Vagina (tissue), 2 donors: ENCODE results near the gene METTL1. TPM values are rescaled to one million over a fixed set of nuclear protein-coding genes. Genes with fewer than 3 reads are reported as not detected.

Experiments
- DNase-seq, 2 donors: peaks; one replicate each; pipeline ENCODE4 v3.0.0-alpha.2; 2017; ENCODE audit errors: extremely low spot score in 2 of 2
- H3K27ac ChIP-seq: fragments of 200-600 bp; sonication (generic); one replicate; pipeline ENCODE4 v1.5.1; 2019
- H3K27me3 ChIP-seq: fragments of 200-600 bp; sonication (generic); one replicate; pipeline ENCODE4 v1.5.1; 2019
- H3K36me3 ChIP-seq, 2 donors: fragments of 200-600 bp; sonication (generic); one replicate each; pipeline ENCODE4 v1.5.1; 2017 to 2019
- H3K4me1 ChIP-seq: fragments of 200-600 bp; sonication (generic); one replicate; pipeline ENCODE4 v1.5.1; 2019
- H3K4me3 ChIP-seq, 2 donors: fragments of 200-600 bp; sonication (generic); 1 replicate in 1 of 2; 2 replicates in 1 of 2; pipeline ENCODE4 v1.5.1; 2016 to 2019
- H3K9me3 ChIP-seq: fragments of 200-600 bp; sonication (generic); one replicate; pipeline ENCODE4 v1.5.1; 2019
- POLR2A ChIP-seq, 2 donors: fragments of 450-650 bp; IDR thresholded peaks; one replicate each; pipeline ENCODE4 v1.6.1; 2017; ENCODE audit warnings: antibody characterized with exemption in 2 of 2, mild to moderate bottlenecking in 2 of 2, moderate library complexity in 2 of 2
- POLR2AphosphoS5 ChIP-seq, 2 donors: sonication (generic); formaldehyde crosslinking; IDR thresholded peaks; one replicate each; pipeline ENCODE4 v1.9.0; 2017; ENCODE audit warnings: antibody characterized with exemption in 2 of 2, mild to moderate bottlenecking in 2 of 2, low read depth in 1 of 2; ENCODE audit not compliant: insufficient read depth in 1 of 2
- intact Hi-C: fragments of 100-400 bp; cut with DNase I; formaldehyde crosslinking; loops from one replicate; pipeline ENCODE4 v1.15.1; 2023
- total RNA-seq: library from RNA; depleted of rRNA; stranded (reverse); fragments of >200 nt; gene quantifications from one replicate; pipeline ENCODE4 v1.2.3, GENCODE V29; 2016
- TF ChIP-seq, protein P1 (sequence below), 3 experiments: fragments of 450-650 bp in 2 of 3; fragments of 200-600 bp in 1 of 3; sonication (generic) in 1 of 3; IDR thresholded peaks; one replicate each; pipeline ENCODE4 v1.5.1; 2017 to 2019; ENCODE audit warnings: antibody characterized with exemption in 3 of 3, mild to moderate bottlenecking in 2 of 3, moderate library complexity in 2 of 3

METTL1 gene
- total RNA-seq, 1 donor from 2014 or later = 10.8 TPM

DNA sequence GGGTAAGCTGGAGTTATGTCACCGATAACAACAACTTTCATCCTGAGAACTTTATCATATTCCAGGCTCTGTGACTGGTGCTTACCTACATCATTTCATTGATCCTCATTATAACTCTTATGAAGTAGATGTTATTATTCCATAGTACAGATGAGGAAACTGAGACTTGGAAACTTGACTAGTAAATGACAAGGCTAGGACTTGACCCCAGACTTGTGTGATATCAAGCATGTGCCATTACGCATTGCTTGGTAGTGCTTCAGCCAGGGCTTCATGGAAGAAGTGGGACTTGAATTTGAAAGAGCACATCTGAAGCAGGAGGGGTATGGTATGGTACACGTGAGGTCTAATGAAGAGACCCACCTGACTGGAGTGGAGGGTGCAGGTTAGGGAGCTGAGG lies 34.8 kb upstream of the METTL1 start:
- Histone ChIP-seq H3K4me3 (no peak overlapping the region), H3K27me3 (no peaks in the 10 kb centered on the region), H3K4me1 (peaks cover 7% of the 10 kb centered on the region), H3K27ac (no peak overlapping the region), H3K9me3 (no peaks in the 10 kb centered on the region), H3K36me3 (peaks cover 0 to 32% of the 10 kb centered on the region in 2 donors)
- intact Hi-C loops = no loop called here
- TF ChIP-seq POLR2A (IDR thresholded peaks at IDR 0.05) (no peak), POLR2AphosphoS5 (IDR thresholded peaks at IDR 0.05; ENCODE audit: insufficient read depth in 1 of 2, low read depth in 1 of 2) (no peak)
- TF ChIP-seq, protein P1, sequence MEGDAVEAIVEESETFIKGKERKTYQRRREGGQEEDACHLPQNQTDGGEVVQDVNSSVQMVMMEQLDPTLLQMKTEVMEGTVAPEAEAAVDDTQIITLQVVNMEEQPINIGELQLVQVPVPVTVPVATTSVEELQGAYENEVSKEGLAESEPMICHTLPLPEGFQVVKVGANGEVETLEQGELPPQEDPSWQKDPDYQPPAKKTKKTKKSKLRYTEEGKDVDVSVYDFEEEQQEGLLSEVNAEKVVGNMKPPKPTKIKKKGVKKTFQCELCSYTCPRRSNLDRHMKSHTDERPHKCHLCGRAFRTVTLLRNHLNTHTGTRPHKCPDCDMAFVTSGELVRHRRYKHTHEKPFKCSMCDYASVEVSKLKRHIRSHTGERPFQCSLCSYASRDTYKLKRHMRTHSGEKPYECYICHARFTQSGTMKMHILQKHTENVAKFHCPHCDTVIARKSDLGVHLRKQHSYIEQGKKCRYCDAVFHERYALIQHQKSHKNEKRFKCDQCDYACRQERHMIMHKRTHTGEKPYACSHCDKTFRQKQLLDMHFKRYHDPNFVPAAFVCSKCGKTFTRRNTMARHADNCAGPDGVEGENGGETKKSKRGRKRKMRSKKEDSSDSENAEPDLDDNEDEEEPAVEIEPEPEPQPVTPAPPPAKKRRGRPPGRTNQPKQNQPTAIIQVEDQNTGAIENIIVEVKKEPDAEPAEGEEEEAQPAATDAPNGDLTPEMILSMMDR (IDR thresholded peaks at IDR 0.05) = no peak
- DNase-seq = no peak

GRCh38 chr12:57803319-57803893 lies 31.5 kb upstream of the METTL1 start:
- H3K36me3 ChIP-seq = peaks cover 0 to 36% of the 10 kb centered on the region in 2 donors
- no peak for DNase-seq
- no peaks in the 10 kb centered on the region for H3K27me3 ChIP-seq
- H3K4me3 ChIP-seq = no peak overlapping the region
- peaks cover 7% of the 10 kb centered on the region for H3K4me1 ChIP-seq
- no peaks in the 10 kb centered on the region for H3K9me3 ChIP-seq
- intact Hi-C loops = no loop called here
- peak overlapping the region; percentile 27 for H3K27ac ChIP-seq
- peak in 1 of 2 donors; percentile 33 for TF ChIP-seq POLR2AphosphoS5 (IDR thresholded peaks at IDR 0.05; ENCODE audit: insufficient read depth in 1 of 2, low read depth in 1 of 2)
- TF ChIP-seq, protein P1 (IDR thresholded peaks at IDR 0.05) = peak; percentile 61 to 74 (median 64)
- no peak for TF ChIP-seq POLR2A (IDR thresholded peaks at IDR 0.05)

- TF ChIP-seq, protein P1 (IDR thresholded peaks at IDR 0.05) = no peak
- TF ChIP-seq POLR2AphosphoS5 (IDR thresholded peaks at IDR 0.05; ENCODE audit: insufficient read depth in 1 of 2, low read depth in 1 of 2) (no peak), POLR2A (IDR thresholded peaks at IDR 0.05) (no peak)
- intact Hi-C loops = no loop called here
- peaks cover 7% of the 10 kb centered on the region for H3K4me1 ChIP-seq
- H3K36me3 ChIP-seq = peaks cover 0 to 32% of the 10 kb centered on the region in 2 donors
- H3K9me3 ChIP-seq = no peaks in the 10 kb centered on the region
- no peak overlapping the region for H3K4me3 ChIP-seq
- peak overlapping the region; percentile 27 for H3K27ac ChIP-seq
- DNase-seq = no peak
- H3K27me3 ChIP-seq = no peaks in the 10 kb centered on the region
Measured at GRCh38 chr12:57802607-57803006, 30.7 kb upstream of the METTL1 start.

GRCh38 chr12:57800965-57801364 lies 29.1 kb upstream of the METTL1 start:
- no peak overlapping the region for H3K4me3 ChIP-seq
- TF ChIP-seq, protein P1 (IDR thresholded peaks at IDR 0.05) = no peak
- TF ChIP-seq POLR2AphosphoS5 (IDR thresholded peaks at IDR 0.05; ENCODE audit: insufficient read depth in 1 of 2, low read depth in 1 of 2) = no peak
- TF ChIP-seq POLR2A (IDR thresholded peaks at IDR 0.05) = no peak
- intact Hi-C loops = no loop called here
- peaks cover 7% of the 10 kb centered on the region for H3K4me1 ChIP-seq
- no peak for DNase-seq
- peaks cover 0 to 42% of the 10 kb centered on the region in 2 donors for H3K36me3 ChIP-seq
- no peak overlapping the region for H3K27ac ChIP-seq
- H3K9me3 ChIP-seq = no peaks in the 10 kb centered on the region
- no peaks in the 10 kb centered on the region for H3K27me3 ChIP-seq

- Histone ChIP-seq H3K4me3 (no peak overlapping the region), H3K27ac (no peak overlapping the region), H3K9me3 (no peaks in the 10 kb centered on the region), H3K27me3 (no peaks in the 10 kb centered on the region), H3K4me1 (no peaks in the 10 kb centered on the region), H3K36me3 (peaks cover 0 to 53% of the 10 kb centered on the region in 2 donors)
- DNase-seq = no peak
- TF ChIP-seq POLR2A (IDR thresholded peaks at IDR 0.05) (no peak), POLR2AphosphoS5 (IDR thresholded peaks at IDR 0.05; ENCODE audit: insufficient read depth in 1 of 2, low read depth in 1 of 2) (no peak)
- TF ChIP-seq, protein P1 (IDR thresholded peaks at IDR 0.05) = no peak
- intact Hi-C loops = no loop called here
Measured at GRCh38 chr12:57797933-57798332, 26.0 kb upstream of the METTL1 start.
